ENCODE results near the gene TMED1. TPM values are rescaled to one million over a fixed set of nuclear protein-coding genes. Genes with fewer than 3 reads are reported as not detected.

The TMED1 gene
- total and polyA plus RNA-seq, 9 of the 15 experiments (the other 6 are each of a cell fraction or from before 2014, with no cell fraction given) = 0.86 to 30.2 (median 23.5) TPM

GRCh38 chr19:10835754-10836478, at the start of gene TMED1 (continued):
- TF ChIP-seq PRDM10 (IDR thresholded peaks at IDR 0.05; ENCODE audit: partially characterized antibody) (no peak), CSDE1 (IDR thresholded peaks at IDR 0.05) (no peak), BCLAF1 (IDR thresholded peaks at IDR 0.05; ENCODE audit: borderline replicate concordance in 1 of 2, control insufficient read depth in 1 of 2, low read depth in 2 of 2, low read length in 1 of 2) (no peak; a peak in 1 of 4 replicates), CHD4 (IDR thresholded peaks at IDR 0.05; ENCODE audit: insufficient read depth, insufficient replicate concordance, low read depth, low read length, poor library complexity, severe bottlenecking) (no peak), HDAC2 (IDR thresholded peaks at IDR 0.05) (0 out of 2 replicates have a peak, but pooled peaks have one; percentile 14), ATF6 (CRISPR knock-in tag; IDR thresholded peaks at IDR 0.05) (no peak), CREB3L1 (IDR thresholded peaks at IDR 0.05; ENCODE audit: borderline replicate concordance, low read depth) (no peak), SMAD1 (IDR thresholded peaks at IDR 0.05; ENCODE audit: low read depth, low read length, partially characterized antibody) (no peak), NFE2 (IDR thresholded peaks at IDR 0.05; ENCODE audit: low read depth) (peak; percentile 97), LEF1 (IDR thresholded peaks at IDR 0.05) (no peak), E2F1 (CRISPR knock-in tag; IDR thresholded peaks at IDR 0.05) (no peak; the same call in 1 of the 2 replicates), FOXA1 (IDR thresholded peaks at IDR 0.05; ENCODE audit: borderline replicate concordance) (no peak), ATF1 (CRISPR knock-in tag; IDR thresholded peaks at IDR 0.05) (no peak), ATF1 (tag; IDR thresholded peaks at IDR 0.05) (no peak), HNRNPH1 (optimal IDR thresholded peaks at IDR 0.05; ENCODE audit: low read depth, low read length) (no peak)

Measured in K562 (cell line).